ENCODE results near the gene EBF3.

- TF ChIP-seq CTCF (IDR thresholded peaks at IDR 0.05; ENCODE audit: extremely low read depth in 1 of 2, insufficient read depth in 1 of 2, low read depth in 1 of 2, low read length in 2 of 2) = no peak
- TF ChIP-seq EZH2 (IDR thresholded peaks at IDR 0.05; ENCODE audit: borderline replicate concordance, low read depth, low read length, severe bottlenecking) = peak; percentile 69
- no peak for TF ChIP-seq JUN (IDR thresholded peaks at IDR 0.05; ENCODE audit: borderline replicate concordance, insufficient read depth, insufficient read length, low read depth)
- no peak for TF ChIP-seq POLR2A (IDR thresholded peaks at IDR 0.05; ENCODE audit: low read depth, low read length)
- no peak for TF ChIP-seq POLR2AphosphoS5 (IDR thresholded peaks at IDR 0.05; ENCODE audit: insufficient read depth, low read depth, low read length)
- TF ChIP-seq, protein P1, sequence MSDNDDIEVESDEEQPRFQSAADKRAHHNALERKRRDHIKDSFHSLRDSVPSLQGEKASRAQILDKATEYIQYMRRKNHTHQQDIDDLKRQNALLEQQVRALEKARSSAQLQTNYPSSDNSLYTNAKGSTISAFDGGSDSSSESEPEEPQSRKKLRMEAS (IDR thresholded peaks at IDR 0.05; ENCODE audit: insufficient read depth, insufficient read length) = no peak
- no peak for TF ChIP-seq MYC (IDR thresholded peaks at IDR 0.05; ENCODE audit: low read depth, low read length)
- no peak for TF ChIP-seq GATA2 (IDR thresholded peaks at IDR 0.05; ENCODE audit: insufficient read depth, insufficient read length, low read depth, low read length)
Measured at GRCh38 chr10:129959544-129960480, 4.3 kb downstream of the EBF3 start.
